HG02588 (cell line): Measurements from ENCODE around the gene ABHD17C.

Source experiments
- ATAC-seq: cut with Tn5 transposase; IDR thresholded peaks from one replicate; pipeline ENCODE4 v1.9.1; 2021; ENCODE audit warnings: mild to moderate bottlenecking, moderate library complexity; ENCODE audit not compliant: unreplicated experiment

Gene ABHD17C

DNA sequence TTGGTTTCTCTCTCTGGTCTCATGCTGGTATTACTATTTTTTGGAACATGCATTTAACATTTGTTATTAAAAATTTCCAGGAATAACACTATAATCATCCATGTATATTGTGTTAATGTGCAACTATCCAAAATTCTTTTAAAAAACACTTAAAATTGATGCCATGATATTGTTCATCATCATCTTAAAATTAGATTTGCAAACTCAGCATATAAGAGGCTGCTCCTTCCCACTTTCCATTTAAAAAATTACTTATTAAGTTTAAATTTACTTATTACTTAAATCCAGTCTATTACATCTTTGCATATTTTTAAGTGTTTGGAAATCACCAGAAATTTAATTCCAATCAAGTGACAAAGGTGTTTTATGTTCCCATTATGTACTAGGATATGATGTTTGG is 5.8 kb upstream of the ABHD17C start:
- no peak for ATAC-seq

DNA sequence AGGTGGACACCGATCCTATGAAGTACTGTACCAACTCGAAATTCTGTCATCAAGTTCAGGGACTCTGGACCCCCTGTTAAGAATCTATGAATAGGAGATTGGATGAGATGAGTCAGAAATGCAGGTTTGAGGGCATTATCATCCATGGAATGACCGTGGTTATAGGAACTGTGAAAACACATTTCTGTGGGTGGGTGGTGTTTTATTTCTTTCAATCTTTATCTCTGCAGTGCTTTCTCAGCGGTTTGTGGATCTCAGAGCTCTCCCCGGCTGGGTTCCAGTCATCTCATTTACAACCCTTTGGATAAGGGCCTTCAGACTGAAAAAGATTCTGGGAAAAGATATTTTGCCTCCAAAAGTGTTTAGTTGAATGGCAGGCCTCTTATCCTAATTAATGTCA is 5.4 kb upstream of the ABHD17C start:
- ATAC-seq = no peak

DNA sequence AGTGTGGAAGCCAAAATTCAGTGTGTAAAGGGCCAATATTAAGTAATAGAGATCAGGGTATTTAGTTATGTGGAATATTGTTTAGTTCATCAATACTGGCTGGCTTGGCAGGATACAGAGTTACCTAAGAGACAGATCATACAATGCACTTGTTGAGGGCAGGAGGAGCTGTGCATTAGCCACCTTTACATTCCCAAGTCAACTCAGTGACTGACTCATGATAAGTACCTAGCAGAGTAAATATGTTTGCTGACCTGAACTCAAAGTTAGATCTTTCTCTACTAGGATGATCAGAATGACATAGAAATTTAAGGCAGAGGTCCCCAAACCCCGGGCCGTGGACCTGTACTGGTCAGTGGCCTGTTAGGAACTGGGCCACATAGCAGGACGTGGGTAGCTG is 3.5 kb upstream of the ABHD17C start:
- ATAC-seq = no peak

GRCh38 chr15:80693682-80694610 is 1.2 kb upstream of the ABHD17C start:
- ATAC-seq = no peak

- ATAC-seq = peak; percentile 41
Measured at GRCh38 chr15:80694611-80695098, 455 bp upstream of the ABHD17C start.

DNA sequence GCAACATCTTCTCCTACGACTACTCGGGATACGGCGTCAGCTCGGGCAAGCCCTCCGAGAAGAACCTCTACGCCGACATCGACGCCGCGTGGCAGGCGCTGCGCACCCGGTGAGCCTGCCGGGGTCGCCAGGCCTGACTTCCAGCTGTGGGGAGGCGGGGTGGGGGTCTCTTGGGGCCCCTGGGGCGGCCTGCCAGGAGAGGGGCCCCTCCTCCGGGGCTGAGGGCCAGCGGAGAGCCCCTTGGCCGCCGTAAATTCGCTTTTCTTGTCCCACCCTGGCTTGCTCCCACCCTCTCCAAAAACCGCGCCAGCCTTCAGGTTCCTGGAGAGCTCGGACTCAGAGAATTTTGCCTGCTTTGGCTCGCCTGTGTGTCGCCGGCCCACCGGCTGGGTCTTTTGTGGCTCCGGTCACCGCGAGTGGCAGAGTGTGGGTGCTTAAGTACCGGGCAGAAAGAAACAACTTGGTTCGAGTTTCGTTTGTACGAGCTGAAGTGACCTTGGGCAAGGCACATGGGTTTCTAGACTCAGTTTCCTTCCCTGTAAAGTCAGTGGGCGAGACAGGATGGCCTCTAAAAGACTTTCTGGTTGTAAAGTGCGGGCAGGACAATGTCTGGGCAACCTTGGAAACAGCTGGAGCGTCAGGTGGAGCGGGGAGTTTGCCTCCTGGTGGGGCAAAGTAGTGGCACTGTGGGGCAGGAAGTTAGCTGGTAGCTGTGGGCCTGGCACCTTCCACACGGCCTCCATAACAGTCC is 976 bp downstream of the ABHD17C start:
- no peak for ATAC-seq

- ATAC-seq = no peak
Measured at GRCh38 chr15:80697075-80697685, 2.1 kb downstream of the ABHD17C start.

- ATAC-seq = no peak
Measured at GRCh38 chr15:80698676-80699075, 3.6 kb downstream of the ABHD17C start.

DNA sequence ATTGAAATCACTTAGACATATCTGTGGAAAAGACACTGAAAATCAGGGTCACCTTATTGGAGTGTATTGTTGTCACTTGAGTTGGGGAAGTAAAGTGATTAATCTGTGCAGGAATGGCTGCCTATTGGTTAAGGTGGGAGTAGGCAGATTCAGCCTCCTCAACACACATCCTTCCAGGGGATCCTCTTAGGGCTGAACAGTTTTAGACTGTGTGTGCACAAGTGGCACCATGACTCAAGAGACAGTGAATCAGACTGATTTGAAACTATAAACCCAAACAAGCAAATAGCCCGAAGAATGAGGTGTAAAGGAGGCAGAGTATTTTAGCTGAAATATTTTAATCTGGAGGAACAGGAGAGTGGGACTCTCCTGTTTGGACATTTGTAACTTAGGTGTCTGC is 4.9 kb downstream of the ABHD17C start:
- no peak for ATAC-seq

DNA sequence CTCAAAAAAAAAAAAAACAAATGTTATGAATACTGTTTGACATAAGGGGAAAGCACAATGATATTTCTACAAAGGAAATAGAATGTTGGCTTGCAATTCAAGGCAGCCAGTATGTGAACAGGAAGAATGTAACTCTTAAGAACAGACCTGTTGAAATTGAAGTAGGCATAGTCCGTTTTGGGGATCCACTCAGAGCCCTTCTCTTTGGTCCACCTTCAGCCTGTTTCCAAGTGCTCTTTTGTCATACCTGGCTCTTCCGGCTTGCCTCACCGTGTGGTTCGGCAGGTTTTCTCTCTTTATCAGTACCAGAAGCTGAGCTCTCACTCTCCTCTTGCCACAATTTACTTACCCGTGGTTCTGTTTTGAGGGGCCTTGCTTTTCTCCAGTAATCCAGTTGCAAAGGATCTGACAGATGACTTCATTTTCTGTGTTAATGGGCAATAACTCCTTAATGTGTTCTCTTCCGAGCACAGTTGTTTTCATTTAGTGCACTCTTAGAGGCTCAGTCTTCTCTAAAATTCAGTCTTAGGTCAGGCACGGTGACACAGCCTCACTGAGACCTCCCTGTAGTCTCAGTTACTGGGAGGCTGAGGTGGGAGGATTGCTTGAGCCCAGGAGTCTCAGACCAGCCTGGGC is 6.7 kb downstream of the ABHD17C start:
- ATAC-seq = no peak

DNA sequence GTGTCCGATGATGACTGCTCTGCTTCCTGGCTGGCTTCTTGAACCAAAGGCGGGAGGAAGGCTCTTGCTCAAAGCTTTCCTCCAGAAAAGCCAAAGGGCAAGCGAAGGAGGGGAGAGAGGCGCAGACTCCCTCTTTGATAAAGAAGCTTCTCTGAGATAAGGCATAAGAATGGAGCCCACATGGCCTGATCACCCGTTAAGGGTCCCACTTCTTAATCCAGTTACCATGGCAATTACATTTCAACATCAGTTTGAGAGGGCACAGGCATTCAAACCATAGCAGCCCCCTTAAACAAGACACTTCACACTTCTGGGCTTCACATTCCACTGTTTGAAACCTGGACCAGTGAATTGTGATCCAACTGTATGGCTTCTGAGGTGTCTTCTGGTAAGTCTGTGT is 8.0 kb downstream of the ABHD17C start:
- ATAC-seq = no peak

DNA sequence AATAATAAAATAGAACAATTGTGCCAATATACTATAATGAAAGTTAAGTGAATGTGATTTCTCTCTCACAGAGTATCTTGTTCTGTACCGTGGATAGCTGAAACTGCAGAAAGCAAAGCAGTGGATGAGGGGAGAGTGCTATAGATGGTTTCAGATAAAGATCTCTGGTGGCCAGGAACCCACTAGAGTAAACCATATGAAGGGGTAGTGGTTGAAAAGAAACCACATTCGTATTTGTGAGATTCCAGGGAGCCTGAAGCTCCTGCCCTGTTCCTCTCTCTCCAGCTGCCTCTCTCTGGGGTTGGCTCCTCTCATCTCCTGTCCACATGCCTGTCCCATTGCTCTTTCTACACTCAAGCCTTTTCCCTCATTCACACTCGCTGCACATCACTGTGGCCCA is 8.9 kb downstream of the ABHD17C start:
- ATAC-seq = no peak

DNA sequence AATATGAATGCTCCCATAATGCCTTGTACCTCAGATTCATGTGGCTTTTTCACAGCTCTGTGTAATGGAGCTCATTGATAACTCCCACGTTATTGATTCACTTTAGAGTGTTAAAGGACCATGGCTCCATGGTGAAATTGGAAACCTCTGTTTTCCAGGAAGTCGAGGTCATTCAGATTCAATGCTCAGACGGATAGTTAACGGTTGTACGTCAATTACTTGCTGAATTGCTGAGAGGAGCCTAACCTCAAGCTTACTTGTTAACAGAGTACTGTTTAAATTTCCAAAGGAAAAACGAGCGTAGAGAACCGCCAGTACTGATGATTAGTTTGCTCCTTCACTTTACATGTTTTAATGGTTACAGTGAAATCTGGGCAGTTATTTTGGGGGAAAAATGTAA is 11.1 kb downstream of the ABHD17C start:
- ATAC-seq = no peak

DNA sequence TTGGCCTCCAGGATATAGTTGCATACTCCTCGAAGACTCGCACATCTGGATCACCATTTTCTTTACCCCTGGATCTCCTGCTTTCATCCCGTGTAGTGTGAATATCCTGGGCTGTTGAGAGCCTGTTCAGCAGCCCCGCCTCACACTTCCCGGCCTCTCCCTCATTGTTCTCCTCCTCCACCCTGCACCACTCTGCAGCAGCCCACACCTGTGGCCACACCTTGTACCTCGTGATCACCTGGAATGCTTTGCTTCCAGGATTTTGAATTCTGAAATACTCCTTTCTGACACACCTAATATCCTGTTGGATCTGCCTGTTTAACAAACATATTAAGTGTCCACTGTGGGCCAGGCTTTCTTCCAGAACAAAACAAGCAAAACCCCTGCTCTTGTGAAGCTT is 14.4 kb downstream of the ABHD17C start:
- no peak for ATAC-seq

GRCh38 chr15:80710635-80711554 is 15.8 kb downstream of the ABHD17C start:
- ATAC-seq = peak; percentile 49

- no peak for ATAC-seq
Measured at GRCh38 chr15:80711886-80712285, 16.8 kb downstream of the ABHD17C start.

- ATAC-seq = no peak
Measured at GRCh38 chr15:80712956-80713355, 17.8 kb downstream of the ABHD17C start.

DNA sequence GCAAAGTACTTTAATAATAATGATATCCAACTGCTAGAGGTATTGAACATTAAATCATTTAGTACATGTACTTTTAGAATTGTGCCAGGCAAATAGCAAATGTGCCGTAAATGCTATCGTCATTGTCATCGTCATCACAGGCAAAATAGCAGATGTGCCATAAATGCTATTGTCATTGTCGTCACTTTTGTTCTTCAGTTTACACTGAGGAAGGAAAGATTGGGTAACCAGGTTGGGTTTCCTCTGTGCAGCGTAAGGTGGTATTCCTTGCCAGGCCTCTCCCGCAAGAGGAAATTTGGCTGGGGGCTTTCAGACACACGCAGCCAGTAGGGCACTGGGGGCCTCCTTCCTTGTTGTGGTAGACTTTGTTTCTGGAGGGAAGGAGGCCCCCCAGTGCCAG is 26.4 kb downstream of the ABHD17C start:
- ATAC-seq = no peak

GRCh38 chr15:80722811-80723210 is 27.7 kb downstream of the ABHD17C start:
- ATAC-seq = no peak

GRCh38 chr15:80727196-80727595 is 32.1 kb downstream of the ABHD17C start:
- no peak for ATAC-seq
